T-helper 2 cell (primary cell): ENCODE results near the gene UMOD.
"Not testable (repeated sequence)": the region's sequence is repeated elsewhere in the genome, so short reads cannot be mapped to it uniquely, and the experiment has no call there.

Experiments used
- DNase-seq, 5 experiments: peaks; one replicate each; pipeline versions ENCODE4 v3.0.0 to v3.0.0-alpha.2; 2012 to 2022

Gene UMOD

GRCh38 chr16:20363191-20363590, 10.7 kb upstream of the UMOD start:
- DNase-seq = no peak

GRCh38 chr16:20359997-20360396, 7.5 kb upstream of the UMOD start:
- DNase-seq = no peak

- no peak for DNase-seq
Observed at GRCh38 chr16:20355114-20355782, 2.7 kb upstream of the UMOD start.

DNA sequence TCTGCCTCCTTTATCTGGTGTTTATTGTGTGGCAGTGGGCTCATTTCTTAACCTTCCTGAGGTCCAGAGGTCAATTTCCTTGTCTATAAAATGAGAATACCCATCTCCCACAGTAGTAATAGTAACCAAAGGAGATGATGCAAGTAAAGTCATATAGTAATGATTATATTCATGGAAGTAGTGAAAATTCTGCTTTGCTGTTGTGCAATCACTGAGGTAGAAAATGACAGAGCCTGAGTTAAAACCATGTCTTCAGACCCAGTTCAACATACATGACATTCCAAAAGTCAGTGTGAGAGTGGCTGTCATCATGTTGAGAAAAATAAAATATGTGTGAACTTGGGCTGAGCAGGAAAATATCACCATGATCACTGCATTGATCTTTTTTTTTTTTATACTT, 864 bp upstream of the UMOD start:
- no peak for DNase-seq

DNA sequence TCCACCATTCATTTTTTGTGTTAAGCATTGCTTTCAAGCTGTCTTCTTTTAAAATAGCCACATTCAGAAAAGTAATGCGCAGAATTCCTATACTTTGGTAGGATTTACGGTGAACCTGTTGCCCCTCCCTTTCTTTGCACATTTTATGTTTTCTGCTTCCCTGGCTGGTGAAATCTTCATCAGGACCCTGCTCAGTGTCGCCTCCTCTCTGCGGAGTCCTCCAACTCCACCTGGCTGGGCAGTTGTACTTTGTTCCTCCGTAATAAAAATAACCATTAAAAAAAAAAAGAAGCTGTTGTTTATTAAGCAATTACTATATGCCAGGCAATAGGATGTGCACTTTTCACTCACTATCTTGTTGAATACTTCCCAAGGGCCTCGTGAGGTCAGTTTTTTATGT, 2.9 kb downstream of the UMOD start:
- no peak for DNase-seq

GRCh38 chr16:20348365-20349185, 3.9 kb downstream of the UMOD start:
- no peak for DNase-seq

DNA sequence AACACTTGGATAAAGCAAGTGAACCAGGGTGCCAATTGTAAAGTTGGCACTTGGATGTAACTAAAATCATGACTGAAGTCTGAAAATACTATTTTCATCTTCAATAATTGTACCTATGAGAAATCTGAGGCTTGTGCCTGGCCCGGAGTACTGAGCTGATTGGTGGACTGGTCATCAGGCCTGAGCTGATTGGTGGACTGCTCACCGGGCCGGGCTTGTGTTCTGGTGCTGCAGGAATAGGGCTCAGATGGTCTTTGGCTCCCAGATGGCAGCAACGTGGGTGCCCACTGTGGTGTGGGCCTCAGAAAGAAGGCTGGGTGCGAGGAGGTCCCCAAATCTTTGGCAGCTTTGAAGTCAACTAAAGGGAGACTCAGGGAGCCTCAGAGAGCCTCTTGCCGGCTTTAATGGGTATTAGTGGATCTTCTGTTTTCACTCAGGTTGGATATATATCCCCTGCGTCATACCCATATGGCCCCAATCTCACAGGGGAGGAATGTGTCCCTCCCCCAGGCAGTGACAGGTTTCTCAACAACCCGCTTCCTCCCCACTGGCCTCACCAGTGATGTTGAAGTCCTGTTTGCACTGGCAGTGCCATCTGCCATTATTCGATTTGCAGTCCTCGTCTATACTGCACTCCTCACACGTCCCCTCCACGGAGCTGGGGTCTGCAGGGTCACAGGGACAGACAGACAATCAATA, 4.7 kb downstream of the UMOD start:
- DNase-seq = no peak

- DNase-seq = no peak
Observed at GRCh38 chr16:20344611-20345010, 7.9 kb downstream of the UMOD start.

DNA sequence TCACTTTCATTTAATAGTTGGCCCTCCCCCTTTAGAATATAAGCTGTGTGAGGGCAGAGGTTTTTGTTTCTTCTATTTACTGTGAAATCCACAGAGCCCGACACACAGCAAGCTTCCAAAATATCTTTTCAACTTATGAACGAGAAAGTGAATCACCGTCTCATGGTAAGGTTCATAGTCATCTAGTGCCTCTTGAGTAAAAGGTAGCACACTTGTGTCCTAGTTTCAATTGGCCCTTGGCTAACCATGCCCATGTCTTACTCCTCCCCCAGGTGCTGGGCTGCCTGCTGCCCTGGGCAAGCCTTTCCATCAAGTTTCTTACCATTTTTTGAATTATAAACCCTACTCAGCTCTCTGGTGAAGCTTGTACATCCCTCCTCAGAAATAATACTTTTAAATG, 12.8 kb downstream of the UMOD start:
- no peak for DNase-seq

GRCh38 chr16:20336955-20337354, 15.6 kb downstream of the UMOD start:
- DNase-seq = no peak

- DNase-seq = no peak
Observed at GRCh38 chr16:20334396-20334795, 18.1 kb downstream of the UMOD start.

DNA sequence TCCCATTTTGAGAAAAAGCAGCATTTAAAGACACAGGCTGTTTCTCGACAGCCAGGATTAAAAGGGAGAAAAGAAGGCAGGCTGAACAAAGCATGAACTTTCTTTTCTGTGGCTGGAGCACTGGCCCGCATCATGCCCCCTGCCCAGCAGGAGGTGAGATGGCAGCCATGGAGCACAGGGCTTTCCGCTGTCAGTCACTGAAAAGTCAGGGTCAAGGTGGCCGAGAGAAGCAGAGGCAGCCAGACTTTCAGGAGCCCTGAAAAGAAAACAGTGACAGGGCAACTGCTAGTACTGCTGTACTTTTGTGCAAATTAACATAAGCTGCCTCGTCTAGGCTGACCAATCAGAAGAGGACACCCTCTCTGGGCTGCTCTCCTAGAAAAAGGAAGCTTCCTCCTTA, 19.4 kb downstream of the UMOD start:
- DNase-seq = no peak

DNA sequence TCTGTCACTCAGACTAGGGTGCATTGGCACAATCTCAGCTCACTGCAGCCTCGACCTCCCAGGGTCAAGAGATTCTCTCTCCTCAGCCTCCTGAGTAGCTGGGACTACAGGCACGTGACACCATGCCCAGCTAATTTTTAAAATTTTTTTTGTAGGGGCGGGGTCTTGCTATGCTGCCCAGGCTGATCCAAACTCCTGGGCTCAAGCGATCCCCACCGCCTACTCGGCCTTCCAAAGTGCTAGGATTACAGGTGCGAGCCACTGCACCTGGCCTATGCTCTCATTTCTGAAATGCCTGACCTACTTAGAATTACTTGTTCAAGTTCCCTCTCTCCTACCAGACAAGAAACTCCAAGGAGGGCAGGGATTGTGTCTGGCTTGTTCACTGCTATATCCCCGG, 20.1 kb downstream of the UMOD start:
- DNase-seq = no peak

- no peak for DNase-seq
Observed at GRCh38 chr16:20331635-20332034, 20.9 kb downstream of the UMOD start.

DNA sequence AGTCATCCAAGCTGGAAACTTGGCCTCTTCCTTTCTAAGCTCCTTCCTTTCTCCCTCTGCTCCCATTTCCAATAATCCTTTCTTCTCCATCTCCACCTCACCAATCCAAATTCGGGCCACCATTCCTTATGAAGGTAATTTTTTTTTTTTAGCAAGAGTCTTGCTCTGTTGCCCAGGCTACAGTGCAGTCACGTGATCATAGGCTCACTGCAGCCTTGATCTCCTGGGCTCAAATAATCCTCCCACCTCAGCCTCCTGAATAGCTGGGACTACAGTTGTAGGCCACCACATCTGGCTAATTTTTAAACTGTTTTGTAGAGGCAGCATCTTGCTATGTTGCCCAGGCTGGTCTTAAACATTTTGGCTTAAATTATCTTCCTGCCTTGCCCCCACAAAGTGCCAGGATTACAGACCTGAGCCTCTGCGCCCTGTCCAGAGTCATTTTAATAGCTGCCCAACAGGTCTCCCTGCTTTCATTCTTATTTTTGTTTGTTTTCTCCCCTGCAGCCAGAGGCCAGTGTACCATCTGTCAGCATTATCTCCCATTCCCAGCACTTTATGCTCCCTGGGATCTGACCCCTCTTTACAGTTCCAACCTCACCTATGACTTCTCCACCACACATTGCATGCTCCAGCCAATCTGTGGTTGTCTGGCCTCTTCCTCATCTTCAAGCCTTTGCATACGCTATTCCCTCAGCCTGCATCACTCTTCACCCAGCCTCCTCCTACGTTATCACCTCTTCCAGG, 22.9 kb downstream of the UMOD start:
- no peak for DNase-seq

DNA sequence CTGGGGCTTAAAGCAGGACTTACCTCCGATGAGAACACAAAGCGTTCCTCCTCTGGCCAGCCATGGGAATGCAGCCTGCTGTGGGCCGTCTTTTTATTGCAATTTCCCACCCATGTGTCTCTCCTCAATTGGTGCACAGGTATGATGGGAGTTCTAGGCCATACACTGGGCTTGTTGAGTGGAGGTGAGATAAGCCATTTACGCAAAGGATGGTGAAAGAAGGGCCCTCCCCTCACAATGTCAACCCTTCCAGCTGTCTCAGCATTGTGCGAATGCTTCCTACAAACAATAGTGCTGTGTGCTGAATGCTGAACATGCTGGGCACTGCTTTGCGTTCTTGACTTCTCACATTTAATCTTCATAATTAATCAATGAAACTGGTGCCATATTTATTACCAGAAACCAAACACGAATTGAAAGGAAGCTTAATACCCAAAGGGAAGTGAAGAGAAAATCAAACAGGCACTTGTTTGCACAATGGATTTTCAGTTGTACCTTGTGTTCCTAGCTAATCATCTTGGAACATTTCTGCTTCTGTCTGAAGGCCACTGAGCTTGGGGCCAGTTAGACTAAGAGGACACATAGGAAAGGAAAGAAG, 25.0 kb downstream of the UMOD start, which contains the start of gene GP2:
TSS of gene GP2 (minus strand) at position 70 of the 598 bp plus-strand sequence. CDS start 1,082 bp downstream, outside the sequence.
- DNase-seq = no peak

GRCh38 chr16:20326321-20326720, 26.2 kb downstream of the UMOD start:
- no peak for DNase-seq

DNA sequence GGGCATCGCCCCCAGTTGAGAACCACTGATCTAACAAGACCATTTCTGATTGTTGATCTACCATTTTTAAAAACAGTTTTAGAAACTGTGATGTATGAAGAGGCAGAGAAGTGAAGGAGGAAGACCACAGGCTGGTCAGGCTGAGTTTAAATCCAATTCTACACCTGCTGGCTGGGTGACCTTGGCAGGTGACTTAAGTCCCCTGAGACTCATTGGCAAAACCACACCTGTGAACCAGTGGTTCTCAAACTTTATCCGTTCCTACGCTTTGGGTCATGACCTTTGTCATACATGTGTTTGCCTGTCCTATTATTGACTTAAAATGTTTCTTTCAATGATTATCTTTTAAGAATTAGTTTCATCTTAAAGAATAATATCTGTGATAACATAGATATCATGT, 27.5 kb downstream of the UMOD start:
- no peak for DNase-seq

GRCh38 chr16:20323591-20324117, 28.9 kb downstream of the UMOD start:
- DNase-seq = no peak

DNA sequence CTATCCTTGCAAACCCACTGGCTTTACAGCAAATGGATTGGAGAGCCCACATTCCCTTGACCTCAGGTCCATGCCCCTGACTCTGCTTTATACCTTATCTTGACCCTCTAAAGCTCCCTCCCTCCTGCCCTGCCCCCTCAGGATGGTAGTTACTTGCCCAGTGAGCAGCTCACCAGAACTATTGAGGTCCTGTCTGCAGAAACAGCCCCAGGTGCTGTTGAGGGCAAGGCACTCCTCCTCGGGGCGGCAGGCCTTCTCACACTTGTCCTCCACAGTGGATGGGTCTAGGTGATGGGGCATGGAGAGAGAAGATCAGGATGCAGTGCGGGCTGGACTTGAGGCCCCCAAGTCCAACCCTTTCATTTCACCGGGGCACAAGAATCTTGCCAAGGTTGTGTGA, 29.8 kb downstream of the UMOD start:
- DNase-seq = no peak

GRCh38 chr16:20321671-20322070, 30.8 kb downstream of the UMOD start:
- DNase-seq = no peak

DNA sequence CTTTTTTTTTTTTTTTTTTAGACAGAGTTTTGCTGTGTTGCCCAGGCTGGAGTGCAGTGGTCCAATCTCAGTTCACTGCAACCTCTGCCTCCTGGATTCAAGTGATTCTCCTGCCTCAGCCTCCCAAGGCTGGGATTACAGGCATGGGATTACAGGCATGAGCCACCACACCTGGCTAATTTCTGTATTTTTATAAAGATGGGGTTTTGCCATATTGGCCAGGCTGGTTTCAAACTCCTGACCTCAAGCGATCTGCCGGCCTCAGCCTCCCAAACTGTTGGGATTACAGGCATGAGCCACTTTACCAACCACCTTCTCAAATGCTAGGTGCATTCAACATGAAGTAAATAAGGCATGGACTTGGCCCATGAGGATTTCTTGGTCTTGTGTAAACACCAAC, 31.5 kb downstream of the UMOD start:
- not testable (repeated sequence) for DNase-seq
